GM12891 (cell line): ENCODE results near the gene PDE1A.

Source experiments
- POLR2A ChIP-seq: IDR thresholded peaks from 2 replicates; pipeline ENCODE4 v1.6.1; 2011; ENCODE audit warnings: low read depth, low read length, control low read depth
- POLR2AphosphoS5 ChIP-seq: IDR thresholded peaks from 2 replicates; pipeline ENCODE4 v1.6.1; 2011; ENCODE audit warnings: low read depth, low read length, control low read depth
- POU2F2 ChIP-seq: IDR thresholded peaks from 2 replicates; pipeline ENCODE4 v1.6.1; 2011; ENCODE audit warnings: low read depth, mild to moderate bottlenecking, control low read depth, low read length, moderate library complexity
- SPI1 ChIP-seq: IDR thresholded peaks from 2 replicates; pipeline ENCODE4 v1.6.1; 2011; ENCODE audit warnings: low read depth, low read length, control low read depth
- TAF1 ChIP-seq: IDR thresholded peaks from 2 replicates; pipeline ENCODE4 v1.6.1; 2011; ENCODE audit warnings: low read depth, low read length, control low read depth

GRCh38 chr2:182372661-182373060 is 54.2 kb downstream of the PDE1A start:
- TF ChIP-seq POLR2A (no peak), POU2F2 (no peak), TAF1 (no peak), POLR2AphosphoS5 (no peak), SPI1 (no peak)
